ENCODE results near the gene MAGEF1.

Gene MAGEF1

GRCh38 chr3:184662187-184662586, 49.7 kb downstream of the MAGEF1 start:
- no peak for DNase-seq

GRCh38 chr3:184660931-184661330, 50.9 kb downstream of the MAGEF1 start:
- DNase-seq = no peak

Measured in NCI-H1105 treated with DMSO at 0.1 percent for 48 hours (cell line).